Endothelial cell of umbilical vein (primary cell): ENCODE measurements around the gene PYM1. TPM values are rescaled to one million over a fixed set of nuclear protein-coding genes. Genes with fewer than 3 reads are reported as not detected.

Experiments used
- BruUV-seq: library from RNA; stranded (reverse); fragments of 400-500 nt; replicated peaks from 2 replicates; lab custom pipeline; 2021; lab: Mats Ljungman, UMichigan
- CTCF ChIA-PET: fragments of 300-600, 350-600 bp; sonication (Branson Sonifier 250); formaldehyde crosslinking; loops from one replicate; lab custom pipeline; 2021; ENCODE audit warnings: antibody characterized with exemption, inconsistent platforms; lab: Charles Lee
- POLR2A ChIA-PET: fragments of 300-600, 350-600 bp; sonication (Branson Sonifier 250); formaldehyde crosslinking; loops from one replicate; lab custom pipeline; 2021; ENCODE audit warnings: antibody characterized with exemption, inconsistent platforms; lab: Charles Lee
- DNase-seq: peaks from one replicate; pipeline ENCODE4 v3.0.0-alpha.2; 2011; ENCODE audit warnings: low read depth, low spot score
- FAIRE-seq: peaks from 2 replicates; lab custom pipeline; 2011; peaks lifted over from hg19 to GRCh38; lab: Jason Lieb, UNC
- H2AFZ ChIP-seq: 2 replicates; pipeline ENCODE4 v1.6.0; 2012; ENCODE audit warnings: low read depth, low read length, control low read depth, inconsistent platforms
- H3K27ac ChIP-seq: 2 replicates; pipeline ENCODE4 v1.5.1; 2011; ENCODE audit warnings: low read depth, mild to moderate bottlenecking, control low read depth, low read length, moderate library complexity; ENCODE audit not compliant: insufficient read depth
- H3K27me3 ChIP-seq, 2 experiments: 2 replicates each; pipeline versions ENCODE4 v1.6.0 to v1.6.1; 2011; ENCODE audit warnings: low read length in 2 of 2, mixed read lengths in 1 of 2; ENCODE audit not compliant: control insufficient read depth in 2 of 2, insufficient read depth in 2 of 2
- H3K36me3 ChIP-seq, 2 experiments: 2 replicates in 1 of 2; 3 replicates in 1 of 2; pipeline ENCODE4 v1.5.1; 2011; ENCODE audit warnings: low read length in 2 of 2, mild to moderate bottlenecking in 1 of 2, moderate library complexity in 1 of 2; ENCODE audit not compliant: control insufficient read depth in 2 of 2, insufficient read depth in 2 of 2; ENCODE audit errors: extremely low read depth in 1 of 2
- H3K4me1 ChIP-seq: 3 replicates; pipeline ENCODE4 v1.5.1; 2011; ENCODE audit warnings: mild to moderate bottlenecking, low read length; ENCODE audit not compliant: control insufficient read depth, insufficient read depth; ENCODE audit errors: extremely low read depth
- H3K4me2 ChIP-seq: 2 replicates; pipeline ENCODE4 v1.6.1; 2011; ENCODE audit warnings: low read length, control low read depth, mixed read lengths; ENCODE audit not compliant: insufficient read depth
- H3K4me3 ChIP-seq, 3 experiments: fragments of 200-600 bp in 1 of 3; sonication (generic), shearing (Covaris generic) in 1 of 3; replicated peaks in 1 of 3; 2 replicates each; pipeline ENCODE4 v1.5.1; 2011 to 2016; ENCODE audit warnings: control low read depth in 3 of 3, low read length in 3 of 3, mild to moderate bottlenecking in 2 of 3, inconsistent platforms in 1 of 3, low read depth in 1 of 3, moderate library complexity in 1 of 3; ENCODE audit not compliant: insufficient read depth in 1 of 3
- H3K79me2 ChIP-seq: 2 replicates; pipeline ENCODE4 v1.6.0; 2012; ENCODE audit warnings: low read length, inconsistent platforms; ENCODE audit not compliant: control insufficient read depth, insufficient read depth
- H3K9ac ChIP-seq: replicated peaks from 2 replicates; pipeline ENCODE3; 2011; ENCODE audit warnings: low read length, control low read depth; ENCODE audit not compliant: insufficient read depth; ENCODE audit errors: extremely low read depth
- H3K9me1 ChIP-seq: replicated peaks from 3 replicates; pipeline ENCODE4 v1.6.0; 2011; ENCODE audit warnings: mild to moderate bottlenecking, low read length; ENCODE audit not compliant: control insufficient read depth, insufficient read depth; ENCODE audit errors: extremely low read depth
- H3K9me3 ChIP-seq: replicated peaks from 2 replicates; pipeline ENCODE4 v1.5.1; 2012; ENCODE audit warnings: low read length, inconsistent platforms; ENCODE audit not compliant: control insufficient read depth, insufficient read depth
- H4K20me1 ChIP-seq: replicated peaks from 2 replicates; pipeline ENCODE3; 2011; ENCODE audit warnings: mild to moderate bottlenecking, low read length; ENCODE audit not compliant: control insufficient read depth, insufficient read depth; ENCODE audit errors: extremely low read depth
- EZH2 ChIP-seq: IDR thresholded peaks from 2 replicates; pipeline ENCODE4 v1.6.1; 2012; ENCODE audit warnings: borderline replicate concordance, low read depth, mild to moderate bottlenecking, moderate library complexity, low read length, inconsistent platforms; ENCODE audit not compliant: severe bottlenecking
- FOS ChIP-seq: IDR thresholded peaks from 2 replicates; pipeline ENCODE4 v1.6.1; 2011; ENCODE audit warnings: mild to moderate bottlenecking, low read length, moderate library complexity, borderline replicate concordance; ENCODE audit not compliant: insufficient read depth
- GATA2 ChIP-seq: IDR thresholded peaks from 2 replicates; pipeline ENCODE4 v1.7.0; 2011; ENCODE audit warnings: low read depth, mild to moderate bottlenecking, moderate library complexity, mixed read lengths, low read length; ENCODE audit not compliant: insufficient read length, insufficient read depth
- JUN ChIP-seq: IDR thresholded peaks from 2 replicates; pipeline ENCODE4 v1.6.1; 2011; ENCODE audit warnings: borderline replicate concordance, low read depth; ENCODE audit not compliant: insufficient read length, insufficient read depth
- MAX ChIP-seq: IDR thresholded peaks from 2 replicates; pipeline ENCODE4 v1.6.1; 2011; ENCODE audit not compliant: insufficient read depth, insufficient read length
- MYC ChIP-seq: IDR thresholded peaks from one replicate; pipeline ENCODE4 v1.6.1; 2011; ENCODE audit warnings: mild to moderate bottlenecking, low read depth, low read length
- POLR2A ChIP-seq: IDR thresholded peaks from 2 replicates; pipeline ENCODE4 v1.6.1; 2012; ENCODE audit warnings: low read depth, mild to moderate bottlenecking, control low read depth, low read length
- POLR2AphosphoS5 ChIP-seq: IDR thresholded peaks from 2 replicates; pipeline ENCODE4 v1.6.1; 2012; ENCODE audit warnings: low read depth, mild to moderate bottlenecking, control low read depth, low read length, moderate library complexity; ENCODE audit not compliant: insufficient read depth
- dilution Hi-C: fragments of 300-500 bp; cut with MboI; formaldehyde crosslinking; loops from one replicate; pipeline ENCODE4 v1.15.0; 2019; ENCODE audit warnings: low sequenced_read_pairs; ENCODE audit not compliant: extremely low pct_ligation_motif_present
- intact Hi-C: fragments of 100-400 bp; cut with micrococcal nuclease; formaldehyde crosslinking; loops from one replicate; pipeline ENCODE4 v1.10.0; 2022
- polyA plus RNA-seq, 4 experiments: library from polyadenylated mRNA; depleted of rRNA in 3 of 4; stranded (reverse) in 3 of 4; unstranded in 1 of 4; fragments of >200 nt; gene quantifications; 2 replicates each; pipeline versions ENCODE4 v1.2.1 to v1.2.3, GENCODE V29; 2011 to 2012; ENCODE audit warnings: missing spikeins in 1 of 4
- total RNA-seq: library from RNA; stranded (reverse); gene quantifications from 2 replicates; pipeline ENCODE4 v1.2.3, GENCODE V29; 2021
- TF ChIP-seq, protein P1 (sequence below), 2 donors: IDR thresholded peaks; 1 replicate in 1 of 2; 2 replicates in 1 of 2; pipeline ENCODE4 v1.5.1; 2011; ENCODE audit warnings: low read length in 2 of 2, mild to moderate bottlenecking in 2 of 2, moderate library complexity in 2 of 2, control low read depth in 1 of 2, inconsistent platforms in 1 of 2, low read depth in 1 of 2; ENCODE audit not compliant: insufficient read depth in 1 of 2; ENCODE audit errors: extremely low read depth in 1 of 2

The PYM1 gene
- total and polyA plus RNA-seq, 2 donors (not counting 3 experiments of a cell fraction or from before 2014, with no cell fraction given) = 18.7 to 23.5 TPM

DNA sequence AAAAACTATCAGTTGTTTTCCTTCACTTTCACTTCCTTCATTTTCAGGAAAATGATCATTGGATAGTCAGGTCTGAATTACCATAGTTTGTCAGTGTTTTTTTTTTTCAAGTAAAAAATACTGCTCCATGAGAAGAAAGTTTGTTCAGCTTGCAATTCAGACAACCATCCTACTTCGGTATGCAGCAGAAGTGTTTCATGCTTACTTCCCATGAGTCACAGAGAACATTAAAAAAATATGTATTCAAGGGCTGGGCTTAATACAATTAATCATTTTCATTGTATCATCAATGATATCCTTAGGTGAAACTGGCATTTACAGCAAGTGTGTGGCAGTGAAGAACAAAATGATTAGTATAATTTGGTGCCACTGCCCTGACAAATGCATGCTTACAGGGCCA lies 21.6 kb downstream of the PYM1 start:
- CTCF ChIA-PET = interaction anchor here (1.4 kb wide), 1 partner anchor 12 kb away, joined by 3 read pairs; no protein-coding TSS in a partner anchor
- POLR2A ChIA-PET = no interaction called here
- no TSS peak for BruUV-seq
- intact Hi-C loops = loop anchor here (5.0 kb wide), 1 partner anchor 49 kb away; no protein-coding TSS in a partner anchor
- peak; percentile 51 for DNase-seq
- peak; percentile 33 for TF ChIP-seq JUN
- no peak for TF ChIP-seq EZH2
- peak; percentile 62 for TF ChIP-seq FOS
- no peak for TF ChIP-seq MAX
- Histone ChIP-seq H3K27ac (no peak overlapping the region), H3K4me2 (peak overlapping the region; percentile 8), H3K4me1 (no peaks in the 10 kb centered on the region), H3K27me3 (no peaks in the 10 kb centered on the region), H3K4me3 (no peak overlapping the region), H3K9me3 (no peaks in the 10 kb centered on the region), H3K36me3 (peaks cover 0 to 8% of the 10 kb centered on the region in 2 experiments), H3K79me2 (no peaks in the 10 kb centered on the region), H3K9ac (no peak overlapping the region), H3K9me1 (no peaks in the 10 kb centered on the region), H2AFZ (no peak overlapping the region), H4K20me1 (no peaks in the 10 kb centered on the region)
- peak; percentile 86 for FAIRE-seq
- dilution Hi-C loops = no loop called here

DNA sequence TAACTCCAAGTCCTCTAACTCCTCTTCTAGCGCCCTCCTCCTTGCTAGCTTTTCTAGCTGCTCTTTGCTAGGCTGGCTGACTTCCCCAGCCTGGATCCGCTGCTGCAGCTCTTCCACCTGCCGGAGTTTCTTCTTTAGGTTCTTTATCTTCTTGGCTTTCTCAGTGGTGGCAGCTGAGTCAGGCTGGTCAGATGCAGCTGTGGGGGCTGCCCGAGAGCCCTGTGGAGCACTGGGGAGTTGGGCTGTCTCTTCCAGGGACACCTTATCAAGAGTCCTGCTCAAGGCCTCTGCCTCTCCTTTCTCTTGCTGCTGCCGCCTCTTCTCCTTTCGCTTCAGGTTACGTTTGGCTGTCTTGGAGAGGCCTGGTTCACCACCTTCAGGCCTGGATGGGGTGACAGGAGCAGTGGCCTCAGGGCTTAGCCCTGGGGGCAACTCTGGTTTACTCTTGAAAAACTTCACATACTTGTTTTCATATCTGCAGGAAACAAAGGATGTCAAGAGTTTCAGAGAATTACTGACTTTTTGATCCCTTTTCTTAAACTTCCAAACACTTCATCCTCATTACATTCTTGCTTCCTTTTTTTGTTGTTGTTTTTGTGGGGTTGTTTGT lies 25.7 kb downstream of the PYM1 start:
- Histone ChIP-seq H3K4me2 (no peak overlapping the region), H3K9me3 (no peaks in the 10 kb centered on the region), H3K4me3 (no peak overlapping the region), H3K9ac (no peak overlapping the region), H3K9me1 (no peaks in the 10 kb centered on the region), H3K4me1 (no peaks in the 10 kb centered on the region), H3K27ac (no peak overlapping the region), H3K27me3 (no peaks in the 10 kb centered on the region), H3K36me3 (peaks cover 0 to 8% of the 10 kb centered on the region in 2 experiments), H4K20me1 (no peaks in the 10 kb centered on the region), H2AFZ (no peak overlapping the region), H3K79me2 (no peaks in the 10 kb centered on the region)
- FAIRE-seq (no peak), DNase-seq (no peak)
- BruUV-seq = no TSS peak
- CTCF ChIA-PET = no interaction called here
- dilution Hi-C loops = no loop called here
- POLR2A ChIA-PET = no interaction called here
- TF ChIP-seq GATA2 (no peak), JUN (no peak), FOS (no peak), MYC (no peak), MAX (no peak), POLR2AphosphoS5 (no peak), POLR2A (no peak), EZH2 (no peak)
- TF ChIP-seq, protein P1, sequence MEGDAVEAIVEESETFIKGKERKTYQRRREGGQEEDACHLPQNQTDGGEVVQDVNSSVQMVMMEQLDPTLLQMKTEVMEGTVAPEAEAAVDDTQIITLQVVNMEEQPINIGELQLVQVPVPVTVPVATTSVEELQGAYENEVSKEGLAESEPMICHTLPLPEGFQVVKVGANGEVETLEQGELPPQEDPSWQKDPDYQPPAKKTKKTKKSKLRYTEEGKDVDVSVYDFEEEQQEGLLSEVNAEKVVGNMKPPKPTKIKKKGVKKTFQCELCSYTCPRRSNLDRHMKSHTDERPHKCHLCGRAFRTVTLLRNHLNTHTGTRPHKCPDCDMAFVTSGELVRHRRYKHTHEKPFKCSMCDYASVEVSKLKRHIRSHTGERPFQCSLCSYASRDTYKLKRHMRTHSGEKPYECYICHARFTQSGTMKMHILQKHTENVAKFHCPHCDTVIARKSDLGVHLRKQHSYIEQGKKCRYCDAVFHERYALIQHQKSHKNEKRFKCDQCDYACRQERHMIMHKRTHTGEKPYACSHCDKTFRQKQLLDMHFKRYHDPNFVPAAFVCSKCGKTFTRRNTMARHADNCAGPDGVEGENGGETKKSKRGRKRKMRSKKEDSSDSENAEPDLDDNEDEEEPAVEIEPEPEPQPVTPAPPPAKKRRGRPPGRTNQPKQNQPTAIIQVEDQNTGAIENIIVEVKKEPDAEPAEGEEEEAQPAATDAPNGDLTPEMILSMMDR (IDR thresholded peaks at IDR 0.05; ENCODE audit: extremely low read depth in 1 of 2, insufficient read depth in 1 of 2, low read depth in 1 of 2, low read length in 2 of 2) = no peak
- intact Hi-C loops = no loop called here
